ENCODE data around the gene PAGE2B.
"Not testable (repeated sequence)": the region's sequence is repeated elsewhere in the genome, so short reads cannot be mapped to it uniquely, and the experiment has no call there.

PAGE2B gene

DNA sequence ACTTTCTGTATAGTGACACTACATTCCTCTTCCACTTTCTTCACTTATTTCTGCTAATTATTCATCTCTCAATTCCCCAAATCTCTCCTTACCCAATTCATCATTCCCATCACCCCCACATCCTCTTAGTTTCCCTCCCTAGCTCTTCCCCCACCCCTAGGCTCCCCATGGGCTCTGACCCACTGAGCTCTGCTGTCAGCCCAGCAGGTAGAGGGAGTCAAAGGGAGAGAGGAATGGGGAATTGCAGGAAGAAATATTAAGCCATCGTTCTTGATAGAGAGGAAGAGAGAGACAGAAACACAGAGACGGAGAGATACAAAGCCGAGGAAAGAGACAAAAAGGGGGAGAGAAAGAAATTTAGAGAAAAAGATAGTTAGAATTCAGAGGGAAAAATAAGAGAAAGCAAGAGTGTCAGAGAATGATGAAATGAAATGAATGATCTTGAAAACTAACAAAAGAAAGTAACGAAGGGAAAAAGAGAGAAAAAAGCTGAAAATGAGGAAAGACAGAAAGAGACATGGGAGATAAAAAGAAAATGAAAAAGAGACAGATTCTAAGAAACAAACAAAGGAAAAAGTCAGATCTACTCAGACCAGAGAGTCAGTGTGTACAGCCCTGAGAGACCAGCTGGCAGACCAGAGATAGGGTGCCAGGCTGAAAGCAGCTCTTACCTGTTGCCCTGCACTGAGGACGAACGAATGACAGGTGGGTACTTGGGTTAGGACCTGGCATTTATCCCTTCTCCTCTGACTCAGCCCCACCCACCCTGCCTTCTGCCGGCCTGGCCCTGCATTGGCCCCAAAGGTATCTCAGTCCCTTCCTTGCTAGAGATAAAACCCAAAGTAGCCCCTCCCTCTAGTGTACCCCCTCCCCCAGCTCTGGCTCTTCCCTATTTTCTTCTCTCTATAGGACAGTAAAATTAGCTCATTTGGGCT is 44.3 kb upstream of the PAGE2B start, which contains the start of gene ALAS2:
Gene ALAS2 (minus strand): TSS at position 707 of the 935 bp plus-strand sequence. CDS start 4,977 bp downstream, outside the sequence.
- H3K27me3 ChIP-seq (ENCODE audit: insufficient read depth, low read length, poor library complexity), result no peaks in the 10 kb centered on the region
- H4K8ac ChIP-seq (ENCODE audit: low read depth, low read length), result no peak within 1 kb of the TSS
- no peaks in the 10 kb centered on the region for H3K4me1 ChIP-seq (ENCODE audit: control insufficient read depth, low read depth, low read length)
- no peak within 1 kb of the TSS for H2BK5ac ChIP-seq (ENCODE audit: low read length)
- H3K4me2 ChIP-seq (ENCODE audit: low read length), result no peak within 1 kb of the TSS
- H3K27ac ChIP-seq (ENCODE audit: low read depth, low read length), result no peak within 1 kb of the TSS
- no peak within 1 kb of the TSS for H2AK5ac ChIP-seq (ENCODE audit: low read length)
- no peak within 1 kb of the TSS for H3K23ac ChIP-seq (ENCODE audit: low read length)
- H3K79me1 ChIP-seq (ENCODE audit: low read length), result no peaks in the 10 kb centered on the region
- no peak within 1 kb of the TSS for H3K56ac ChIP-seq (ENCODE audit: low read length)
- H3K79me2 ChIP-seq (ENCODE audit: control insufficient read depth, insufficient read depth, low read length), result no peaks in the 10 kb centered on the region
- no peak within 1 kb of the TSS for H2BK120ac ChIP-seq (ENCODE audit: low read depth, low read length)
- no peak within 1 kb of the TSS for H3K4ac ChIP-seq (ENCODE audit: low read depth, low read length)
- no peak within 1 kb of the TSS for H3K9ac ChIP-seq (ENCODE audit: low read length)
- no peak within 1 kb of the TSS for H3K18ac ChIP-seq (ENCODE audit: low read length)
- H3K36me3 ChIP-seq (ENCODE audit: control insufficient read depth, insufficient read depth, low read length), result no peaks in the 10 kb centered on the region
- no peak within 1 kb of the TSS for H4K5ac ChIP-seq (ENCODE audit: low read length)
- WGBS (ENCODE audit: extremely low coverage, insufficient coverage, low lambda C conversion rate), result no CpG with 5 or more reads among the region's 7 CpGs
- no peak within 1 kb of the TSS for H3K4me3 ChIP-seq (ENCODE audit: low read length)
- no peak within 1 kb of the TSS for H2BK15ac ChIP-seq (replicated peaks; ENCODE audit: low read depth)
- no peak for DNase-seq

DNA sequence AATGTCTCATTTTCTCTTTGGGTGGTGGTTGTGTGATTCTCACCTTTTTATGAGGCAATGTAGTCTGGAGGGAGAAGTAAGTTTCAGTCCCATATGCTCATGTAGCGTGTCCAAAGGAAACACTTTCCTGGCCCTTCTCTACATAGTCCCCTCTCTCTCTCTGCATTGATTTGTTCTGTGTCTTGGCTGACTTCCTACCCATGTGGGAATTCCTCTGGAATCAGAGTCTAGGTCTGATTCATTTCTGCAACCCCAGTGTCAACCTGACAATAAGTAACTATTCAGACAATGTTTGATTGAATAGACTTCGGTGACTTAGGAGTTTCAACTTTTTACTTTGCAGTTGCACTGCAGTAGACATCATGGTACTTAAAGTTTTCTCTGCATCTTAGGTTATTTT is 41.4 kb upstream of the PAGE2B start:
- no CpG with 5 or more reads among the region's 2 CpGs for WGBS (ENCODE audit: extremely low coverage, insufficient coverage, low lambda C conversion rate)
- Histone ChIP-seq H2BK120ac (ENCODE audit: low read depth, low read length) (no peak overlapping the region), H3K56ac (ENCODE audit: low read length) (no peak overlapping the region), H2AK5ac (ENCODE audit: low read length) (no peak overlapping the region), H3K4me3 (ENCODE audit: low read length) (no peak overlapping the region), H3K36me3 (ENCODE audit: control insufficient read depth, insufficient read depth, low read length) (no peaks in the 10 kb centered on the region), H3K9ac (ENCODE audit: low read length) (no peak overlapping the region), H3K27me3 (ENCODE audit: insufficient read depth, low read length, poor library complexity) (no peaks in the 10 kb centered on the region), H3K23ac (ENCODE audit: low read length) (no peak overlapping the region), H2BK5ac (ENCODE audit: low read length) (no peak overlapping the region), H3K79me2 (ENCODE audit: control insufficient read depth, insufficient read depth, low read length) (no peaks in the 10 kb centered on the region), H3K79me1 (ENCODE audit: low read length) (no peaks in the 10 kb centered on the region), H4K8ac (ENCODE audit: low read depth, low read length) (no peak overlapping the region), H3K4ac (ENCODE audit: low read depth, low read length) (no peak overlapping the region), H3K18ac (ENCODE audit: low read length) (no peak overlapping the region), H2BK15ac (replicated peaks; ENCODE audit: low read depth) (no peak overlapping the region), H3K4me2 (ENCODE audit: low read length) (no peak overlapping the region), H3K4me1 (ENCODE audit: control insufficient read depth, low read depth, low read length) (no peaks in the 10 kb centered on the region), H3K27ac (ENCODE audit: low read depth, low read length) (no peak overlapping the region), H4K5ac (ENCODE audit: low read length) (no peak overlapping the region)
- no peak for DNase-seq

DNA sequence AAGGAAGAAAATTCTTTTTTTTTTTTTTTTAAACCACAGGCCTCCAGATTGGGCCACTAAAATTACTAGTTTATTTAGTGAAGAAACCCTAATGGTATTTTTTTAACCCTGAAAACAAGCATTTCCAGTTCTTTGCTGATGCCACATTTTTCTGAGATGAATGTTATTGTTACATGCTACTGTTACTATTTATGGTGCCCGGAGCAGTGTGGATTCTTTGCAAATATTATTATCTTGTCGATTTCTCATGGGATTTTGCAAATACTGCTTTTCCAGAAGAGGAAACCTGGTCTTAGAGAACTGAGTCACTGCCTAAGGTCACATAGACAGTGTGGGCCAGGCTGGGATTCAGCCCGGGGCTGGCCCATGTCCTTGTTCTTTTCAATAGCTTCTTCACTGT is 35.4 kb upstream of the PAGE2B start:
- H2AK5ac ChIP-seq (ENCODE audit: low read length), result no peak overlapping the region
- no peak overlapping the region for H3K27ac ChIP-seq (ENCODE audit: low read depth, low read length)
- H3K4me1 ChIP-seq (ENCODE audit: control insufficient read depth, low read depth, low read length), result no peaks in the 10 kb centered on the region
- no peak overlapping the region for H3K4me2 ChIP-seq (ENCODE audit: low read length)
- H2BK5ac ChIP-seq (ENCODE audit: low read length), result no peak overlapping the region
- no peak overlapping the region for H3K4me3 ChIP-seq (ENCODE audit: low read length)
- H3K79me1 ChIP-seq (ENCODE audit: low read length), result no peaks in the 10 kb centered on the region
- H3K18ac ChIP-seq (ENCODE audit: low read length), result no peak overlapping the region
- WGBS (ENCODE audit: extremely low coverage, insufficient coverage, low lambda C conversion rate), result no CpG with 5 or more reads among the region's 3 CpGs
- no peak overlapping the region for H4K8ac ChIP-seq (ENCODE audit: low read depth, low read length)
- H2BK15ac ChIP-seq (replicated peaks; ENCODE audit: low read depth), result no peak overlapping the region
- H2BK120ac ChIP-seq (ENCODE audit: low read depth, low read length), result no peak overlapping the region
- no peak overlapping the region for H3K56ac ChIP-seq (ENCODE audit: low read length)
- no peaks in the 10 kb centered on the region for H3K36me3 ChIP-seq (ENCODE audit: control insufficient read depth, insufficient read depth, low read length)
- H3K23ac ChIP-seq (ENCODE audit: low read length), result no peak overlapping the region
- H3K4ac ChIP-seq (ENCODE audit: low read depth, low read length), result no peak overlapping the region
- H3K9ac ChIP-seq (ENCODE audit: low read length), result no peak overlapping the region
- H4K5ac ChIP-seq (ENCODE audit: low read length), result no peak overlapping the region
- DNase-seq, result no peak
- H3K27me3 ChIP-seq (ENCODE audit: insufficient read depth, low read length, poor library complexity), result no peaks in the 10 kb centered on the region
- H3K79me2 ChIP-seq (ENCODE audit: control insufficient read depth, insufficient read depth, low read length), result no peaks in the 10 kb centered on the region

DNA sequence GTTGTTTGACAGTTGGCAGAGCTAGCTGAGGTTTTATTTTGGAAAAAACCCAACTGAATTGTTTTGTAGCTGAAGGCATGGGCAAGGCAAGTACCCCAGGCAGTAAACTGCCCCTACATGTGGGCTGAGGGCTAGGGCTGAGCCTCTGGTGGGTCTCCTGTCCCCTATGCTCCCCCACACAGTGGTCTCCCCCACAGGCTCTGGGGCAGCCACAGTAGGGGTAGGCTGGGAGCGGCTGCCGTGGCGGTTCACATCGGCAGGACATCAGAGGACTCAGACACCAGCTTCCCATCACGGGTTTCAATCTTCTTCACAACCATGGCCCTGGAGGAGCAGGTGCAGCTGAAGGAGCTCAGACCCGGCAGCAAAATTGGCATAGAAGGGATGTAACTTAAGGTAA is 33.3 kb upstream of the PAGE2B start:
- Histone ChIP-seq H2BK120ac (ENCODE audit: low read depth, low read length) (no peak overlapping the region), H3K27ac (ENCODE audit: low read depth, low read length) (no peak overlapping the region), H3K4me3 (ENCODE audit: low read length) (no peak overlapping the region), H3K9ac (ENCODE audit: low read length) (no peak overlapping the region), H3K56ac (ENCODE audit: low read length) (no peak overlapping the region), H2BK15ac (replicated peaks; ENCODE audit: low read depth) (no peak overlapping the region), H3K4me1 (ENCODE audit: control insufficient read depth, low read depth, low read length) (no peaks in the 10 kb centered on the region), H3K23ac (ENCODE audit: low read length) (no peak overlapping the region), H3K79me1 (ENCODE audit: low read length) (no peaks in the 10 kb centered on the region), H4K5ac (ENCODE audit: low read length) (no peak overlapping the region), H3K36me3 (ENCODE audit: control insufficient read depth, insufficient read depth, low read length) (no peaks in the 10 kb centered on the region), H4K8ac (ENCODE audit: low read depth, low read length) (no peak overlapping the region), H3K4me2 (ENCODE audit: low read length) (no peak overlapping the region), H3K4ac (ENCODE audit: low read depth, low read length) (no peak overlapping the region), H3K18ac (ENCODE audit: low read length) (no peak overlapping the region), H2AK5ac (ENCODE audit: low read length) (no peak overlapping the region), H2BK5ac (ENCODE audit: low read length) (no peak overlapping the region), H3K79me2 (ENCODE audit: control insufficient read depth, insufficient read depth, low read length) (no peaks in the 10 kb centered on the region), H3K27me3 (ENCODE audit: insufficient read depth, low read length, poor library complexity) (no peaks in the 10 kb centered on the region)
- WGBS (ENCODE audit: extremely low coverage, insufficient coverage, low lambda C conversion rate), result no CpG with 5 or more reads among the region's 6 CpGs
- no peak for DNase-seq

DNA sequence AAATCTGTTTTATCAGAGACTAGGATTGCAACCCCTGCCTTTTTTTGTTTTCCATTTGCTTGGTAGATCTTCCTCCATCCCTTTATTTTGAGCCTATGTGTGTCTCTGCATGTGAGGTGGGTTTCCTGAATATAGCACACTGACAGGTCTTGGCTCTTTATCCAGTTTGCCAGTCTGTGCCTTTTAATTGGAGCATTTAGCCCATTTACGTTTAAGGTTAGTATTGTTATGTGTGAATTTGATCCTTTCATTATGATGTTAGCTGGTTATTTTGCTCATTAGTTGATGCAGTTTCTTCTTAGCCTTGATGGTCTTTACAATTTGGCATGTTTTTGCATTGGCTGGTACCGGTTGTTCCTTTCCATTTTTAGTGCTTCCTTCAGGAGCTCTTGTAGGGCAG is 24.2 kb upstream of the PAGE2B start:
- H2BK120ac ChIP-seq (ENCODE audit: low read depth, low read length); H3K79me2 ChIP-seq (ENCODE audit: control insufficient read depth, insufficient read depth, low read length); H2AK5ac ChIP-seq (ENCODE audit: low read length); H3K4me1 ChIP-seq (ENCODE audit: control insufficient read depth, low read depth, low read length); H2BK5ac ChIP-seq (ENCODE audit: low read length); H3K4me3 ChIP-seq (ENCODE audit: low read length); H3K36me3 ChIP-seq (ENCODE audit: control insufficient read depth, insufficient read depth, low read length); H4K8ac ChIP-seq (ENCODE audit: low read depth, low read length); DNase-seq; H3K27ac ChIP-seq (ENCODE audit: low read depth, low read length); H3K23ac ChIP-seq (ENCODE audit: low read length); H3K4ac ChIP-seq (ENCODE audit: low read depth, low read length); H3K4me2 ChIP-seq (ENCODE audit: low read length); H2BK15ac ChIP-seq (replicated peaks; ENCODE audit: low read depth); H3K79me1 ChIP-seq (ENCODE audit: low read length); H3K27me3 ChIP-seq (ENCODE audit: insufficient read depth, low read length, poor library complexity); H3K9ac ChIP-seq (ENCODE audit: low read length); H3K18ac ChIP-seq (ENCODE audit: low read length); H3K56ac ChIP-seq (ENCODE audit: low read length); H4K5ac ChIP-seq (ENCODE audit: low read length): not testable (repeated sequence)
- no CpG with 5 or more reads among the region's 2 CpGs for WGBS (ENCODE audit: extremely low coverage, insufficient coverage, low lambda C conversion rate)

Measured in mesendoderm (in vitro differentiated cells).